Esophagus muscularis mucosa (tissue), 4 donors: ENCODE results near the gene DUSP11.
A peak's percentile ranks its signal among the peaks of the same experiment; 100 is the strongest.

Source experiments
- EP300 ChIP-seq: sonication (generic); formaldehyde crosslinking; IDR thresholded peaks from one replicate; pipeline ENCODE4 v1.6.1; 2017; ENCODE audit warnings: antibody characterized with exemption
- POLR2AphosphoS5 ChIP-seq, 2 donors: sonication (generic); formaldehyde crosslinking; IDR thresholded peaks; one replicate each; pipeline ENCODE4 v1.6.1; 2017; ENCODE audit warnings: antibody characterized with exemption in 2 of 2
- TF ChIP-seq, protein P1 (sequence below), 3 experiments: fragments of 200-600 bp in 2 of 3; fragments of 450-650 bp in 1 of 3; sonication (generic) in 2 of 3; IDR thresholded peaks; one replicate each; pipeline ENCODE4 v1.5.1; 2017 to 2019; ENCODE audit warnings: antibody characterized with exemption in 3 of 3, mild to moderate bottlenecking in 2 of 3, moderate library complexity in 1 of 3

DNA sequence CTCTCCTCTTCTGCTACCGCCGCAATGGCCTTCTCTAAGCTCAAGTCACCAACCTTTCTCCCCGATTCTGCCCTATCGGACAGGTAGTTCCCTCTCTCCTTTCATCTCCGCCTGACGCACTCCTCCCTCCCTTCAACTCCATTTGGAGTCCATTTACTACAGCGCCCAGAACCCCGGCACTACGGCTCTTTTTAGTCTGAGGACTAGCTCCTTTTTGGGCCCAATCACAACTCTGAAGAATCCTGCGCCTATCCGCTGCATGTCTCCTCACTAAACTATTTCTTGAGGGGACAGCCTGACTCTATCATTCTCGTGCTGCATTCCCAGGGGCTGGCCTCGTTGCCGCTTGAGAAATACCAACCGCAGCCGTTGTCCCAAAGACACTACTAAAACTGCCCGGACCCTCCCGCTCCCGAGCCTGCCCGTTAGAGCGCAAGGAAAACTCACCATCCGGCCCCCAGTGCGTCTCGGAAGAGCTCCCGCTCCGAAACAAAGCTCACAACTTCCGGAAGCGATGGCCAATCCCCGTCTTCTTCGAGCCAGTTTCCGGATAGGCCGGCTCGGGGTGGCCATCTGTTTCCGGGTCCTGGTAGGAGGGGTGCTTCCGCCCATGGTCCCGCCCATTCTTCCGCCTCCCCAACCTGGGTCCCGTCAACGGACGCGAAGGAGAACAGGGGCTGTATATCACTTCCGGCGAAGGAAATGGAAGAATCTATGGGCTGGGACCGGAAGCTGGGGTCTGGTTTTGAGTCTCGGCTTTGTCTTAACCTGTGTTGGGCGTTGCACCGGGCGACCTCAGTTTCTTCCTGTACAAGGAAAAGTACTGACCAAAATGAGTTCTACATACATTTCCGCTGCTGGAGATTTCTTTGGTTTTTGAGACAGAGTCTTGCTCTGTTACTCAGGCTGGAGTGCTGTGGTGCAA lies 42.8 kb downstream of the DUSP11 start, which contains the start of gene TPRKB:
- TF ChIP-seq, protein P1, sequence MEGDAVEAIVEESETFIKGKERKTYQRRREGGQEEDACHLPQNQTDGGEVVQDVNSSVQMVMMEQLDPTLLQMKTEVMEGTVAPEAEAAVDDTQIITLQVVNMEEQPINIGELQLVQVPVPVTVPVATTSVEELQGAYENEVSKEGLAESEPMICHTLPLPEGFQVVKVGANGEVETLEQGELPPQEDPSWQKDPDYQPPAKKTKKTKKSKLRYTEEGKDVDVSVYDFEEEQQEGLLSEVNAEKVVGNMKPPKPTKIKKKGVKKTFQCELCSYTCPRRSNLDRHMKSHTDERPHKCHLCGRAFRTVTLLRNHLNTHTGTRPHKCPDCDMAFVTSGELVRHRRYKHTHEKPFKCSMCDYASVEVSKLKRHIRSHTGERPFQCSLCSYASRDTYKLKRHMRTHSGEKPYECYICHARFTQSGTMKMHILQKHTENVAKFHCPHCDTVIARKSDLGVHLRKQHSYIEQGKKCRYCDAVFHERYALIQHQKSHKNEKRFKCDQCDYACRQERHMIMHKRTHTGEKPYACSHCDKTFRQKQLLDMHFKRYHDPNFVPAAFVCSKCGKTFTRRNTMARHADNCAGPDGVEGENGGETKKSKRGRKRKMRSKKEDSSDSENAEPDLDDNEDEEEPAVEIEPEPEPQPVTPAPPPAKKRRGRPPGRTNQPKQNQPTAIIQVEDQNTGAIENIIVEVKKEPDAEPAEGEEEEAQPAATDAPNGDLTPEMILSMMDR (IDR thresholded peaks at IDR 0.05), result peak in 1 of 3 experiments; percentile 13
- TF ChIP-seq EP300, result no peak
- TF ChIP-seq POLR2AphosphoS5 (IDR thresholded peaks at IDR 0.05), result peak; percentile 90 to 94
